HEK293 (cell line): ENCODE results near the gene ZFHX2.

Experiments used
- AEBP2 ChIP-seq: fragments of 450-650 bp; formaldehyde crosslinking; IDR thresholded peaks from 2 replicates; pipeline ENCODE4 v1.5.1; 2016; ENCODE audit warnings: missing biosample characterization, missing genetic modification characterization, borderline replicate concordance
- KLF9 ChIP-seq: fragments of 450-650 bp; formaldehyde crosslinking; IDR thresholded peaks from 2 replicates; pipeline ENCODE4 v1.5.1; 2016; ENCODE audit warnings: missing biosample characterization, missing genetic modification characterization, low read depth
- SCRT1 ChIP-seq: fragments of 450-650 bp; formaldehyde crosslinking; IDR thresholded peaks from 2 replicates; pipeline ENCODE4 v1.5.1; 2016; ENCODE audit warnings: missing biosample characterization, missing genetic modification characterization, borderline replicate concordance
- SCRT2 ChIP-seq: fragments of 450-650 bp; formaldehyde crosslinking; IDR thresholded peaks from 2 replicates; pipeline ENCODE4 v1.5.1; 2016; ENCODE audit warnings: missing biosample characterization, missing genetic modification characterization
- SP3 ChIP-seq: fragments of 450-650 bp; formaldehyde crosslinking; IDR thresholded peaks from 2 replicates; pipeline ENCODE4 v1.5.1; 2016; ENCODE audit warnings: missing biosample characterization, missing genetic modification characterization
- ZNF121 ChIP-seq: fragments of 450-650 bp; formaldehyde crosslinking; IDR thresholded peaks from 2 replicates; pipeline ENCODE4 v1.5.1; 2016; ENCODE audit warnings: missing biosample characterization, missing genetic modification characterization
- ZNF266 ChIP-seq: fragments of 450-650 bp; formaldehyde crosslinking; IDR thresholded peaks from 2 replicates; pipeline ENCODE4 v1.5.1; 2016; ENCODE audit warnings: missing biosample characterization, missing genetic modification characterization, low read depth
- ZNF292 ChIP-seq: fragments of 450-650 bp; formaldehyde crosslinking; IDR thresholded peaks from 2 replicates; pipeline ENCODE4 v1.5.1; 2016; ENCODE audit warnings: low read depth, missing biosample characterization, missing genetic modification characterization, borderline replicate concordance
- ZNF311 ChIP-seq: fragments of 450-650 bp; formaldehyde crosslinking; IDR thresholded peaks from 2 replicates; pipeline ENCODE4 v1.5.1; 2017; ENCODE audit warnings: missing biosample characterization, missing genetic modification characterization, borderline replicate concordance
- ZNF354C ChIP-seq: fragments of 450-650 bp; formaldehyde crosslinking; IDR thresholded peaks from 2 replicates; pipeline ENCODE4 v1.5.1; 2016; ENCODE audit warnings: missing biosample characterization, missing genetic modification characterization, low read depth, borderline replicate concordance
- ZNF366 ChIP-seq: fragments of 450-650 bp; formaldehyde crosslinking; conservative IDR thresholded peaks from 2 replicates; pipeline ENCODE4 v1.5.1; 2016; ENCODE audit warnings: missing biosample characterization, missing genetic modification characterization
- ZNF404 ChIP-seq: fragments of 450-650 bp; formaldehyde crosslinking; IDR thresholded peaks from 2 replicates; pipeline ENCODE4 v1.5.1; 2017; ENCODE audit warnings: missing biosample characterization, missing genetic modification characterization
- ZNF501 ChIP-seq: fragments of 450-650 bp; formaldehyde crosslinking; IDR thresholded peaks from 2 replicates; pipeline ENCODE4 v1.5.1; 2016; ENCODE audit warnings: missing biosample characterization, missing genetic modification characterization
- ZNF530 ChIP-seq: fragments of 450-650 bp; formaldehyde crosslinking; IDR thresholded peaks from 2 replicates; pipeline ENCODE4 v1.5.1; 2016; ENCODE audit warnings: low read depth, missing biosample characterization, missing genetic modification characterization
- ZNF639 ChIP-seq: fragments of 450-650 bp; formaldehyde crosslinking; IDR thresholded peaks from 2 replicates; pipeline ENCODE4 v1.5.1; 2016; ENCODE audit warnings: missing biosample characterization, missing genetic modification characterization
- ZNF654 ChIP-seq: fragments of 450-650 bp; formaldehyde crosslinking; IDR thresholded peaks from 2 replicates; pipeline ENCODE4 v1.5.1; 2016; ENCODE audit warnings: low read depth, missing biosample characterization, missing genetic modification characterization
- ZNF692 ChIP-seq: fragments of 450-650 bp; formaldehyde crosslinking; IDR thresholded peaks from 2 replicates; pipeline ENCODE4 v1.5.1; 2016; ENCODE audit warnings: missing biosample characterization, missing genetic modification characterization
- ZNF791 ChIP-seq: fragments of 450-650 bp; formaldehyde crosslinking; IDR thresholded peaks from 2 replicates; pipeline ENCODE4 v1.5.1; 2016; ENCODE audit warnings: missing biosample characterization, missing genetic modification characterization
- TF ChIP-seq, protein P1 (sequence below): fragments of 450-650 bp; formaldehyde crosslinking; IDR thresholded peaks from 2 replicates; pipeline ENCODE4 v1.5.1; 2016; ENCODE audit warnings: missing biosample characterization, missing genetic modification characterization
- TF ChIP-seq, protein P2 (sequence below): fragments of 450-650 bp; formaldehyde crosslinking; IDR thresholded peaks from 2 replicates; pipeline ENCODE4 v1.5.1; 2016; ENCODE audit warnings: missing biosample characterization, missing genetic modification characterization, borderline replicate concordance
- TF ChIP-seq, protein P3 (sequence below): fragments of 450-650 bp; formaldehyde crosslinking; IDR thresholded peaks from 2 replicates; pipeline ENCODE4 v1.5.1; 2016; ENCODE audit warnings: missing biosample characterization, missing genetic modification characterization
- TF ChIP-seq, protein P4 (sequence below): fragments of 450-650 bp; formaldehyde crosslinking; IDR thresholded peaks from 2 replicates; pipeline ENCODE4 v1.5.1; 2016; ENCODE audit warnings: missing biosample characterization, missing genetic modification characterization

The ZFHX2 gene

GRCh38 chr14:23551266-23552028, at the start of gene ZFHX2 (continued):
- no peak for TF ChIP-seq ZNF354C (tag by site-specific recombination)
- no peak for TF ChIP-seq ZNF654 (tag by site-specific recombination)
- TF ChIP-seq, protein P1, sequence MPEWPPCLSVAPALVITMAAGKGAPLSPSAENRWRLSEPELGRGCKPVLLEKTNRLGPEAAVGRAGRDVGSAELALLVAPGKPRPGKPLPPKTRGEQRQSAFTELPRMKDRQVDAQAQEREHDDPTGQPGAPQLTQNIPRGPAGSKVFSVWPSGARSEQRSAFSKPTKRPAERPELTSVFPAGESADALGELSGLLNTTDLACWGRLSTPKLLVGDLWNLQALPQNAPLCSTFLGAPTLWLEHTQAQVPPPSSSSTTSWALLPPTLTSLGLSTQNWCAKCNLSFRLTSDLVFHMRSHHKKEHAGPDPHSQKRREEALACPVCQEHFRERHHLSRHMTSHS: no peak
- no peak; the same call in none of the 2 replicates for TF ChIP-seq SP3 (tag by site-specific recombination)
- TF ChIP-seq KLF9 (tag by site-specific recombination): no peak
- no peak for TF ChIP-seq ZNF404
- TF ChIP-seq ZNF692 (tag by site-specific recombination): peak; percentile 39
- peak; percentile 62; the same call in 1 of the 2 replicates for TF ChIP-seq ZNF366
- TF ChIP-seq SCRT2 (tag by site-specific recombination): no peak
- TF ChIP-seq ZNF292: no peak
- no peak for TF ChIP-seq SCRT1 (tag by site-specific recombination)
- TF ChIP-seq ZNF639 (tag by site-specific recombination): no peak; the same call in 1 of the 2 replicates
- TF ChIP-seq ZNF121: no peak
- TF ChIP-seq ZNF501 (tag by site-specific recombination): no peak
- TF ChIP-seq, protein P2, sequence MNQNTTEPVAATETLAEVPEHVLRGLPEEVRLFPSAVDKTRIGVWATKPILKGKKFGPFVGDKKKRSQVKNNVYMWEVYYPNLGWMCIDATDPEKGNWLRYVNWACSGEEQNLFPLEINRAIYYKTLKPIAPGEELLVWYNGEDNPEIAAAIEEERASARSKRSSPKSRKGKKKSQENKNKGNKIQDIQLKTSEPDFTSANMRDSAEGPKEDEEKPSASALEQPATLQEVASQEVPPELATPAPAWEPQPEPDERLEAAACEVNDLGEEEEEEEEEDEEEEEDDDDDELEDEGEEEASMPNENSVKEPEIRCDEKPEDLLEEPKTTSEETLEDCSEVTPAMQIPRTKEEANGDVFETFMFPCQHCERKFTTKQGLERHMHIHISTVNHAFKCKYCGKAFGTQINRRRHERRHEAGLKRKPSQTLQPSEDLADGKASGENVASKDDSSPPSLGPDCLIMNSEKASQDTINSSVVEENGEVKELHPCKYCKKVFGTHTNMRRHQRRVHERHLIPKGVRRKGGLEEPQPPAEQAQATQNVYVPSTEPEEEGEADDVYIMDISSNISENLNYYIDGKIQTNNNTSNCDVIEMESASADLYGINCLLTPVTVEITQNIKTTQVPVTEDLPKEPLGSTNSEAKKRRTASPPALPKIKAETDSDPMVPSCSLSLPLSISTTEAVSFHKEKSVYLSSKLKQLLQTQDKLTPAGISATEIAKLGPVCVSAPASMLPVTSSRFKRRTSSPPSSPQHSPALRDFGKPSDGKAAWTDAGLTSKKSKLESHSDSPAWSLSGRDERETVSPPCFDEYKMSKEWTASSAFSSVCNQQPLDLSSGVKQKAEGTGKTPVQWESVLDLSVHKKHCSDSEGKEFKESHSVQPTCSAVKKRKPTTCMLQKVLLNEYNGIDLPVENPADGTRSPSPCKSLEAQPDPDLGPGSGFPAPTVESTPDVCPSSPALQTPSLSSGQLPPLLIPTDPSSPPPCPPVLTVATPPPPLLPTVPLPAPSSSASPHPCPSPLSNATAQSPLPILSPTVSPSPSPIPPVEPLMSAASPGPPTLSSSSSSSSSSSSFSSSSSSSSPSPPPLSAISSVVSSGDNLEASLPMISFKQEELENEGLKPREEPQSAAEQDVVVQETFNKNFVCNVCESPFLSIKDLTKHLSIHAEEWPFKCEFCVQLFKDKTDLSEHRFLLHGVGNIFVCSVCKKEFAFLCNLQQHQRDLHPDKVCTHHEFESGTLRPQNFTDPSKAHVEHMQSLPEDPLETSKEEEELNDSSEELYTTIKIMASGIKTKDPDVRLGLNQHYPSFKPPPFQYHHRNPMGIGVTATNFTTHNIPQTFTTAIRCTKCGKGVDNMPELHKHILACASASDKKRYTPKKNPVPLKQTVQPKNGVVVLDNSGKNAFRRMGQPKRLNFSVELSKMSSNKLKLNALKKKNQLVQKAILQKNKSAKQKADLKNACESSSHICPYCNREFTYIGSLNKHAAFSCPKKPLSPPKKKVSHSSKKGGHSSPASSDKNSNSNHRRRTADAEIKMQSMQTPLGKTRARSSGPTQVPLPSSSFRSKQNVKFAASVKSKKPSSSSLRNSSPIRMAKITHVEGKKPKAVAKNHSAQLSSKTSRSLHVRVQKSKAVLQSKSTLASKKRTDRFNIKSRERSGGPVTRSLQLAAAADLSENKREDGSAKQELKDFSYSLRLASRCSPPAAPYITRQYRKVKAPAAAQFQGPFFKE (tag by site-specific recombination): no peak
- TF ChIP-seq ZNF530 (tag by site-specific recombination): no peak
- TF ChIP-seq ZNF266 (tag by site-specific recombination): no peak
- no peak for TF ChIP-seq ZNF791 (tag by site-specific recombination)
- no peak for TF ChIP-seq ZNF311 (tag by site-specific recombination)
- TF ChIP-seq, protein P3, sequence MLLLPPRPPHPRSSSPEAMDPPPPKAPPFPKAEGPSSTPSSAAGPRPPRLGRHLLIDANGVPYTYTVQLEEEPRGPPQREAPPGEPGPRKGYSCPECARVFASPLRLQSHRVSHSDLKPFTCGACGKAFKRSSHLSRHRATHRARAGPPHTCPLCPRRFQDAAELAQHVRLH: no peak
- TF ChIP-seq AEBP2 (tag by site-specific recombination): no peak
- TF ChIP-seq, protein P4, sequence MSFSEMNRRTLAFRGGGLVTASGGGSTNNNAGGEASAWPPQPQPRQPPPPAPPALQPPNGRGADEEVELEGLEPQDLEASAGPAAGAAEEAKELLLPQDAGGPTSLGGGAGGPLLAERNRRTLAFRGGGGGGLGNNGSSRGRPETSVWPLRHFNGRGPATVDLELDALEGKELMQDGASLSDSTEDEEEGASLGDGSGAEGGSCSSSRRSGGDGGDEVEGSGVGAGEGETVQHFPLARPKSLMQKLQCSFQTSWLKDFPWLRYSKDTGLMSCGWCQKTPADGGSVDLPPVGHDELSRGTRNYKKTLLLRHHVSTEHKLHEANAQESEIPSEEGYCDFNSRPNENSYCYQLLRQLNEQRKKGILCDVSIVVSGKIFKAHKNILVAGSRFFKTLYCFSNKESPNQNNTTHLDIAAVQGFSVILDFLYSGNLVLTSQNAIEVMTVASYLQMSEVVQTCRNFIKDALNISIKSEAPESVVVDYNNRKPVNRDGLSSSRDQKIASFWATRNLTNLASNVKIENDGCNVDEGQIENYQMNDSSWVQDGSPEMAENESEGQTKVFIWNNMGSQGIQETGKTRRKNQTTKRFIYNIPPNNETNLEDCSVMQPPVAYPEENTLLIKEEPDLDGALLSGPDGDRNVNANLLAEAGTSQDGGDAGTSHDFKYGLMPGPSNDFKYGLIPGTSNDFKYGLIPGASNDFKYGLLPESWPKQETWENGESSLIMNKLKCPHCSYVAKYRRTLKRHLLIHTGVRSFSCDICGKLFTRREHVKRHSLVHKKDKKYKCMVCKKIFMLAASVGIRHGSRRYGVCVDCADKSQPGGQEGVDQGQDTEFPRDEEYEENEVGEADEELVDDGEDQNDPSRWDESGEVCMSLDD (tag by site-specific recombination): no peak
